H1 (cell line): ENCODE measurements around the gene CCL4. TPM values are rescaled to one million over a fixed set of nuclear protein-coding genes. Genes with fewer than 3 reads are reported as not detected.

Experiments used
- CTCF ChIA-PET: fragments of 300-600 bp; sonication (Branson Sonifier 250); formaldehyde crosslinking; loops from one replicate; lab custom pipeline; 2021; ENCODE audit not compliant: partially characterized antibody; lab: Charles Lee
- POLR2A ChIA-PET: fragments of 300-600 bp; sonication (Branson Sonifier 250); formaldehyde crosslinking; loops from one replicate; lab custom pipeline; 2021; ENCODE audit warnings: inconsistent platforms; ENCODE audit not compliant: partially characterized antibody; lab: Charles Lee
- DNase-seq, 2 experiments: peaks; one replicate each; pipeline versions ENCODE4 v3.0.0 to v3.0.0-alpha.2; 2010 to 2022; ENCODE audit warnings: low spot score in 2 of 2, low read depth in 1 of 2, mixed read lengths in 1 of 2
- FAIRE-seq: peaks from 2 replicates; lab custom pipeline; 2011; peaks lifted over from hg19 to GRCh38; lab: Jason Lieb, UNC
- H2AFZ ChIP-seq: 2 replicates; pipeline ENCODE4 v1.8.1; 2012; ENCODE audit warnings: low read length, inconsistent platforms
- H2AK5ac ChIP-seq: 2 replicates; pipeline ENCODE4 v1.6.1; 2013; ENCODE audit warnings: low read depth, low read length
- H2BK120ac ChIP-seq: replicated peaks from 2 replicates; pipeline ENCODE3; 2013; ENCODE audit warnings: low read depth, low read length, inconsistent platforms
- H2BK12ac ChIP-seq: 2 replicates; pipeline ENCODE4 v1.6.1; 2013; ENCODE audit warnings: low read depth, low read length
- H2BK15ac ChIP-seq: 2 replicates; pipeline ENCODE4 v1.6.1; 2013; ENCODE audit warnings: low read length
- H2BK20ac ChIP-seq: 2 replicates; pipeline ENCODE4 v1.6.1; 2013; ENCODE audit warnings: low read length
- H2BK5ac ChIP-seq: 2 replicates; pipeline ENCODE4 v1.6.1; 2013; ENCODE audit warnings: low read depth, low read length
- H3K14ac ChIP-seq: 2 replicates; pipeline ENCODE4 v1.6.1; 2013; ENCODE audit warnings: inconsistent platforms; ENCODE audit not compliant: insufficient read length
- H3K18ac ChIP-seq: 2 replicates; pipeline ENCODE4 v1.6.1; 2013; ENCODE audit warnings: low read length; ENCODE audit errors: extremely low read depth
- H3K23ac ChIP-seq: 2 replicates; pipeline ENCODE4 v1.6.1; 2013; ENCODE audit warnings: inconsistent platforms; ENCODE audit not compliant: insufficient read length
- H3K23me2 ChIP-seq: 2 replicates; pipeline ENCODE4 v1.6.1; 2013; ENCODE audit warnings: low read depth, low read length
- H3K27ac ChIP-seq: 2 replicates; pipeline ENCODE4 v1.6.1; 2011; ENCODE audit warnings: low read depth, low read length, inconsistent platforms
- H3K27me3 ChIP-seq, 4 experiments: replicated peaks in 1 of 4; 1 replicate in 1 of 4; 2 replicates in 3 of 4; pipeline versions ENCODE4 v1.6.1 to v1.8.1; 2011 to 2013; ENCODE audit warnings: low read length in 3 of 4, mild to moderate bottlenecking in 3 of 4, inconsistent platforms in 2 of 4, mixed read lengths in 2 of 4, moderate library complexity in 1 of 4; ENCODE audit not compliant: control insufficient read depth in 3 of 4, insufficient read depth in 3 of 4; ENCODE audit errors: extremely low read depth in 1 of 4
- H3K36me3 ChIP-seq, 4 experiments: 2 replicates each; pipeline versions ENCODE4 v1.6.1 to v1.8.1; 2011 to 2013; ENCODE audit warnings: mild to moderate bottlenecking in 4 of 4, low read length in 3 of 4, moderate library complexity in 2 of 4, control low read depth in 1 of 4, inconsistent platforms in 1 of 4; ENCODE audit not compliant: insufficient read depth in 4 of 4, control insufficient read depth in 2 of 4
- H3K4ac ChIP-seq: replicated peaks from 2 replicates; pipeline ENCODE3; 2013; ENCODE audit warnings: low read length, low read depth, mixed read lengths, inconsistent platforms; ENCODE audit not compliant: insufficient read length
- H3K4me1 ChIP-seq, 4 experiments: replicated peaks in 1 of 4; 1 replicate in 1 of 4; 2 replicates in 3 of 4; pipeline versions ENCODE4 v1.6.1 to v1.8.1; 2011 to 2013; ENCODE audit warnings: low read length in 3 of 4, inconsistent platforms in 2 of 4, mixed read lengths in 1 of 4; ENCODE audit not compliant: insufficient read depth in 4 of 4, control insufficient read depth in 3 of 4
- H3K4me2 ChIP-seq, 2 experiments: 2 replicates each; pipeline versions ENCODE4 v1.6.1 to v1.8.1; 2011 to 2013; ENCODE audit warnings: low read depth in 2 of 2, low read length in 2 of 2, control low read depth in 1 of 2, inconsistent platforms in 1 of 2, mild to moderate bottlenecking in 1 of 2; ENCODE audit not compliant: insufficient read depth in 1 of 2
- H3K4me3 ChIP-seq, 4 experiments: fragments of 200-600, 300-600 bp in 1 of 4; sonication (generic), shearing (Covaris generic), sonication (Bioruptor Twin) in 1 of 4; 2 replicates each; pipeline versions ENCODE4 v1.5.1 to v1.8.1; 2011 to 2016; ENCODE audit warnings: low read length in 4 of 4, low read depth in 3 of 4, control low read depth in 2 of 4, inconsistent platforms in 2 of 4, mild to moderate bottlenecking in 2 of 4, mixed read lengths in 1 of 4, moderate library complexity in 1 of 4; ENCODE audit not compliant: insufficient read depth in 2 of 4; ENCODE audit errors: extremely low read depth in 1 of 4
- H3K56ac ChIP-seq: replicated peaks from 2 replicates; pipeline ENCODE3; 2013; ENCODE audit warnings: low read depth, mild to moderate bottlenecking, mixed read lengths, low read length, inconsistent platforms; ENCODE audit not compliant: insufficient read length
- H3K79me1 ChIP-seq: 2 replicates; pipeline ENCODE4 v1.6.1; 2013; ENCODE audit warnings: low read depth, low read length, control low read depth
- H3K79me2 ChIP-seq, 2 experiments: 2 replicates each; pipeline versions ENCODE4 v1.6.1 to v1.8.1; 2012 to 2013; ENCODE audit warnings: low read length in 2 of 2, mild to moderate bottlenecking in 2 of 2, inconsistent platforms in 1 of 2; ENCODE audit not compliant: insufficient read depth in 2 of 2, control insufficient read depth in 1 of 2
- H3K9ac ChIP-seq, 4 experiments: replicated peaks in 1 of 4; 1 replicate in 1 of 4; 2 replicates in 3 of 4; pipeline versions ENCODE4 v1.6.1 to v1.8.1; 2011 to 2013; ENCODE audit warnings: low read depth in 3 of 4, low read length in 3 of 4, control low read depth in 2 of 4, mild to moderate bottlenecking in 2 of 4, moderate library complexity in 2 of 4, inconsistent platforms in 1 of 4; ENCODE audit errors: extremely low read depth in 1 of 4
- H3K9me3 ChIP-seq, 2 experiments: 2 replicates each; pipeline versions ENCODE4 v1.6.1 to v1.8.1; 2012 to 2013; ENCODE audit warnings: mild to moderate bottlenecking in 2 of 2, moderate library complexity in 2 of 2, control low read depth in 1 of 2, inconsistent platforms in 1 of 2, low read depth in 1 of 2, low read length in 1 of 2, mixed read lengths in 1 of 2; ENCODE audit not compliant: insufficient read depth in 2 of 2
- H4K20me1 ChIP-seq, 2 experiments: replicated peaks in 1 of 2; 2 replicates each; pipeline versions ENCODE3 to v1.8.1; 2011 to 2013; ENCODE audit warnings: inconsistent platforms in 2 of 2, low read length in 2 of 2, mild to moderate bottlenecking in 1 of 2; ENCODE audit not compliant: insufficient read depth in 2 of 2, control insufficient read depth in 1 of 2
- H4K5ac ChIP-seq: 2 replicates; pipeline ENCODE4 v1.6.1; 2013; ENCODE audit warnings: low read length, low read depth, mixed read lengths, inconsistent platforms; ENCODE audit not compliant: insufficient read length
- H4K8ac ChIP-seq: 2 replicates; pipeline ENCODE4 v1.8.0; 2013; ENCODE audit warnings: mild to moderate bottlenecking, moderate library complexity, low read length, inconsistent platforms; ENCODE audit not compliant: insufficient read depth; ENCODE audit errors: extremely low read depth
- H4K91ac ChIP-seq: replicated peaks from 2 replicates; pipeline ENCODE3; 2013; ENCODE audit warnings: low read length, mixed read lengths, inconsistent platforms; ENCODE audit not compliant: insufficient read length
- CBX5 ChIP-seq: fragments of 300-800, 300-1000 bp; sonication (generic); IDR thresholded peaks from 2 replicates; pipeline ENCODE4 v1.7.1; 2016; ENCODE audit warnings: antibody characterized with exemption, low read length, low read depth
- E2F6 ChIP-seq: IDR thresholded peaks from 2 replicates; pipeline ENCODE4 v1.6.1; 2012; ENCODE audit warnings: inconsistent platforms
- EGR1 ChIP-seq: IDR thresholded peaks from 2 replicates; pipeline ENCODE4 v1.6.1; 2011; ENCODE audit warnings: low read depth, low read length, borderline replicate concordance
- GABPA ChIP-seq: IDR thresholded peaks from 2 replicates; pipeline ENCODE4 v1.6.1; 2011; ENCODE audit warnings: mild to moderate bottlenecking, low read length, moderate library complexity, borderline replicate concordance; ENCODE audit not compliant: insufficient read depth
- GTF2F1 ChIP-seq: IDR thresholded peaks from 2 replicates; pipeline ENCODE4 v1.6.1; 2012; ENCODE audit warnings: low read depth, low read length, improper control_type of control experiment, borderline replicate concordance
- JUN ChIP-seq: IDR thresholded peaks from 2 replicates; pipeline ENCODE4 v1.6.1; 2011; ENCODE audit warnings: low read depth, mild to moderate bottlenecking, improper control_type of control experiment, low read length
- PHF8 ChIP-seq: fragments of 200-600 bp; sonication (generic); conservative IDR thresholded peaks from 2 replicates; pipeline ENCODE4 v1.7.1; 2012; ENCODE audit warnings: low read depth, mild to moderate bottlenecking, inconsistent platforms, low read length, moderate library complexity
- POLR2AphosphoS5 ChIP-seq: IDR thresholded peaks from 2 replicates; pipeline ENCODE4 v1.6.1; 2011; ENCODE audit warnings: low read depth, low read length
- RAD21 ChIP-seq, 2 experiments: IDR thresholded peaks in 1 of 2; conservative IDR thresholded peaks in 1 of 2; 2 replicates each; pipeline ENCODE4 v1.6.1; 2011; ENCODE audit warnings: low read depth in 2 of 2, low read length in 2 of 2, improper control_type of control experiment in 1 of 2, inconsistent platforms in 1 of 2, mild to moderate bottlenecking in 1 of 2, moderate library complexity in 1 of 2
- SAP30 ChIP-seq: fragments of 300-600 bp; sonication (generic); IDR thresholded peaks from 2 replicates; pipeline ENCODE4 v1.7.1; 2012; ENCODE audit warnings: low read length, moderate library complexity, mild to moderate bottlenecking, inconsistent platforms; ENCODE audit not compliant: insufficient read depth, insufficient replicate concordance
- SIN3A ChIP-seq, 2 experiments: IDR thresholded peaks in 1 of 2; conservative IDR thresholded peaks in 1 of 2; 2 replicates each; pipeline ENCODE4 v1.6.1; 2011 to 2012; ENCODE audit warnings: low read length in 2 of 2, improper control_type of control experiment in 1 of 2, low read depth in 1 of 2, mild to moderate bottlenecking in 1 of 2
- SP2 ChIP-seq: IDR thresholded peaks from 2 replicates; pipeline ENCODE4 v1.6.1; 2012; ENCODE audit warnings: mild to moderate bottlenecking, low read length, inconsistent platforms
- SRF ChIP-seq: IDR thresholded peaks from 2 replicates; pipeline ENCODE4 v1.6.1; 2011; ENCODE audit warnings: mild to moderate bottlenecking, low read depth, low read length, moderate library complexity
- ZNF274 ChIP-seq: IDR thresholded peaks from 2 replicates; pipeline ENCODE4 v1.7.0; 2012; ENCODE audit warnings: low read length, borderline replicate concordance; ENCODE audit errors: extremely low read depth
- WGBS, 2 experiments: shearing (Covaris generic) in 1 of 2; methylation state at CpG; one replicate each; pipeline versions ENCODE4 v1.1.6 to v1.1.7; 2013 to 2015; ENCODE audit warnings: low lambda C conversion rate in 2 of 2, mixed read lengths in 2 of 2, inconsistent platforms in 1 of 2, low coverage in 1 of 2, missing lambda C conversion rate in 1 of 2; ENCODE audit not compliant: insufficient replicate concordance in 2 of 2, insufficient coverage in 1 of 2, insufficient read length in 1 of 2; ENCODE audit errors: extremely low coverage in 1 of 2, missing lambda C conversion rate in 1 of 2; 5-methylcytosine and 5-hydroxymethylcytosine counted together
- polyA plus RNA-seq, 7 experiments: library from polyadenylated mRNA; depleted of rRNA in 3 of 7; stranded (reverse) in 5 of 7; unstranded in 2 of 7; fragments of >200 nt in 5 of 7; fragments of 200-250 nt in 2 of 7; gene quantifications; 1 replicate in 5 of 7; 2 replicates in 1 of 7; 4 replicates in 1 of 7; pipeline versions ENCODE4 v1.2.1 to v1.2.3, GENCODE V29; 2011 to 2013; ENCODE audit warnings: missing spikeins in 2 of 7, mixed read lengths in 2 of 7
- total RNA-seq: library from RNA; stranded (reverse); fragmentation: NEBNext Ultra II Directional; extraction: Animal tissue kit (Norgen Biotek cat#: 25700); gene quantifications from 2 replicates; pipeline ENCODE4 v1.2.1, GENCODE V29; 2021

The CCL4 gene
- total and polyA plus RNA-seq, 2 of the 8 experiments (the other 6 are each of a cell fraction or from before 2014, with no cell fraction given): not detected

- TF ChIP-seq EGR1: no peak
- TF ChIP-seq CBX5: no peak
- TF ChIP-seq SIN3A (conservative IDR thresholded peaks at IDR 0.05 in 1 of 2, IDR thresholded peaks at IDR 0.05 in 1 of 2; ENCODE audit: low read depth in 1 of 2, low read length in 2 of 2): no peak
- TF ChIP-seq GTF2F1: no peak
- TF ChIP-seq SRF: no peak
- TF ChIP-seq JUN: no peak
- TF ChIP-seq E2F6: no peak
- no peak for TF ChIP-seq SP2
- TF ChIP-seq ZNF274: no peak
- no peak for TF ChIP-seq PHF8
- no peak for TF ChIP-seq RAD21 (IDR thresholded peaks at IDR 0.05 in 1 of 2, conservative IDR thresholded peaks at IDR 0.05 in 1 of 2; ENCODE audit: low read depth in 2 of 2, low read length in 2 of 2)
- TF ChIP-seq SAP30: no peak
- TF ChIP-seq GABPA: no peak
- no peak for TF ChIP-seq POLR2AphosphoS5
- TF ChIP-seq, all 59 proteins: peak for 0
These were observed 9.4 kb upstream of the CCL4 start for GRCh38 chr17:36094232-36094631.

More at GRCh38 chr17:36094232-36094631, 9.4 kb upstream of the CCL4 start:
- Histone ChIP-seq H2BK120ac (no peak overlapping the region), H2BK15ac (no peak overlapping the region), H3K79me2 (no peaks in the 10 kb centered on the region), H3K18ac (no peak overlapping the region), H4K91ac (no peak overlapping the region), H3K4ac (no peak overlapping the region), H4K5ac (no peak overlapping the region), H3K4me2 (no peak overlapping the region), H2AK5ac (no peak overlapping the region), H3K23ac (no peak overlapping the region), H4K20me1 (no peaks in the 10 kb centered on the region), H2AFZ (no peak overlapping the region), H3K4me3 (no peak overlapping the region), H3K4me1 (no peaks in the 10 kb centered on the region; a peak in 1 of 7 replicates), H3K14ac (no peak overlapping the region), H3K23me2 (no peaks in the 10 kb centered on the region), H3K9me3 (no peaks in the 10 kb centered on the region), H4K8ac (no peak overlapping the region), H2BK5ac (no peak overlapping the region), H3K9ac (no peak overlapping the region), H3K79me1 (no peaks in the 10 kb centered on the region), H2BK12ac (no peak overlapping the region), H3K27ac (no peak overlapping the region), H3K27me3 (no peaks in the 10 kb centered on the region), H2BK20ac (no peak overlapping the region), H3K56ac (no peak overlapping the region), H3K36me3 (no peaks in the 10 kb centered on the region)
- POLR2A ChIA-PET: no interaction called here
- FAIRE-seq: no peak
- WGBS, 2 experiments: no CpG with 5 or more reads among the region's 1 CpG
- DNase-seq: no peak
- CTCF ChIA-PET: no interaction called here
